Testis (tissue), 3 donors: ENCODE data around the gene POU3F1. TPM values are rescaled to one million over a fixed set of nuclear protein-coding genes. Genes with fewer than 3 reads are reported as not detected.

ENCODE experiments used
- DNase-seq: peaks from one replicate; pipeline ENCODE4 v3.0.0-alpha.2; 2019
- H3K27ac ChIP-seq, 2 donors: fragments of 200-600 bp; sonication (generic); one replicate each; pipeline ENCODE4 v1.5.1; 2019
- H3K27me3 ChIP-seq: fragments of 200-600 bp; sonication (generic); one replicate; pipeline ENCODE4 v1.5.1; 2019
- H3K36me3 ChIP-seq: fragments of 200-600 bp; sonication (generic); one replicate; pipeline ENCODE4 v1.5.1; 2017; ENCODE audit warnings: low read depth; ENCODE audit errors: missing control alignments
- H3K4me1 ChIP-seq: fragments of 200-600 bp; sonication (generic); one replicate; pipeline ENCODE4 v1.5.1; 2019
- H3K4me3 ChIP-seq, 2 donors: fragments of 200-600 bp; sonication (generic); one replicate each; pipeline ENCODE4 v1.5.1; 2017 to 2019
- H3K9me3 ChIP-seq: fragments of 200-600 bp; sonication (generic); one replicate; pipeline ENCODE4 v1.5.1; 2017
- POLR2A ChIP-seq: fragments of 450-650 bp; IDR thresholded peaks from one replicate; pipeline ENCODE4 v1.6.1; 2017; ENCODE audit warnings: antibody characterized with exemption, mild to moderate bottlenecking, moderate library complexity
- WGBS, 2 donors: methylation state at CpG; one replicate each; pipeline ENCODE4 v1.1.5; 2018; 5-methylcytosine and 5-hydroxymethylcytosine counted together
- intact Hi-C: fragments of 100-400 bp; cut with DNase I; formaldehyde crosslinking; loops from one replicate; pipeline ENCODE4 v1.15.1; 2023; ENCODE audit warnings: low total_unique reads
- polyA plus RNA-seq: library from polyadenylated mRNA; stranded (reverse); fragments of 350-450 nt; fragmentation: Illumina TruSeq; extraction: RNeasy Lipid Tissue Mini Kit (QIAGEN cat#74804); gene quantifications from one replicate; pipeline ENCODE4 v1.2.3, GENCODE V29; 2014; ENCODE audit warnings: low read depth, low replicate concordance; ENCODE audit not compliant: insufficient read depth
- total RNA-seq, 2 donors: library from RNA; depleted of rRNA; stranded (reverse); fragments of >200 nt; gene quantifications; one replicate each; pipeline ENCODE4 v1.2.3, GENCODE V29; 2016
- TF ChIP-seq, protein P1 (sequence below), 3 experiments: fragments of 450-650 bp in 2 of 3; fragments of 200-600 bp in 1 of 3; sonication (generic) in 1 of 3; IDR thresholded peaks; one replicate each; pipeline ENCODE4 v1.5.1; 2016 to 2019; ENCODE audit warnings: antibody characterized with exemption in 3 of 3, mild to moderate bottlenecking in 2 of 3, moderate library complexity in 1 of 3

The POU3F1 gene
- total and polyA plus RNA-seq, 3 donors from 2014 or later = 1.6 to 6.8 (median 6.0) TPM

DNA sequence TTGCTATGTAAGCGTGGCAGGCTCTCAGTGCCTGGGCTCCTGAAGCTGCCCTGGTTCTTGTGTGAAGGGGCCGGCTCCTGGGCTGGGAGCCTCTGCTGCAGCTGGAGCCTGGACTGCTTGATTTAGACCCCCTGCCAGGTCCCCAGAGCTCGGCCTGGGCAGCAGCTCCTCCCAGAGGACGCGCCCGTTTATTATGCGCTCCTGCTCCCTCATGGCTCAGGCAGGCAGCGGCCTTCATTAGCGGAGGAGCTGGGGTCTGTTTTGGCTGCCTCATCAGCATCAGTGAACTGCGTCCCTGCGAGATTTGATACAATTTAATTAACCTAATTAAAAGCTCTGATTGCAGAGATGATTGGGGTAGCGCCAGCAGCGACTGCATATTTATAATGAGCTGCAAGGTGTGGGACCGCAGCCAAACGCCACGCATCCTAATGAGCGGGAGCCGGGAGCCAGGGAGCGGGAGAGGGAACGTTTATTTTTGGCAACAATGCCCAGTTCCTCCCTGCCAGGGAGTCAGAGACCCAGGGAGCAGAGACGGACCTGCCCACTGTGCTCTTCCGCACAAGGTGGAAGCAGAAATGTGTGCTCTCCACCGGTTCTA is 17.4 kb downstream of the POU3F1 start:
- H3K36me3 ChIP-seq = no peaks in the 10 kb centered on the region
- peak; percentile 33 for DNase-seq
- H3K4me1 ChIP-seq = peaks cover 32% of the 10 kb centered on the region
- H3K9me3 ChIP-seq = no peaks in the 10 kb centered on the region
- 29 to 37% methylated on average over 16 to 23 of the region's 23 CpGs for WGBS, 2 donors
- H3K27me3 ChIP-seq = no peaks in the 10 kb centered on the region
- TF ChIP-seq, protein P1, sequence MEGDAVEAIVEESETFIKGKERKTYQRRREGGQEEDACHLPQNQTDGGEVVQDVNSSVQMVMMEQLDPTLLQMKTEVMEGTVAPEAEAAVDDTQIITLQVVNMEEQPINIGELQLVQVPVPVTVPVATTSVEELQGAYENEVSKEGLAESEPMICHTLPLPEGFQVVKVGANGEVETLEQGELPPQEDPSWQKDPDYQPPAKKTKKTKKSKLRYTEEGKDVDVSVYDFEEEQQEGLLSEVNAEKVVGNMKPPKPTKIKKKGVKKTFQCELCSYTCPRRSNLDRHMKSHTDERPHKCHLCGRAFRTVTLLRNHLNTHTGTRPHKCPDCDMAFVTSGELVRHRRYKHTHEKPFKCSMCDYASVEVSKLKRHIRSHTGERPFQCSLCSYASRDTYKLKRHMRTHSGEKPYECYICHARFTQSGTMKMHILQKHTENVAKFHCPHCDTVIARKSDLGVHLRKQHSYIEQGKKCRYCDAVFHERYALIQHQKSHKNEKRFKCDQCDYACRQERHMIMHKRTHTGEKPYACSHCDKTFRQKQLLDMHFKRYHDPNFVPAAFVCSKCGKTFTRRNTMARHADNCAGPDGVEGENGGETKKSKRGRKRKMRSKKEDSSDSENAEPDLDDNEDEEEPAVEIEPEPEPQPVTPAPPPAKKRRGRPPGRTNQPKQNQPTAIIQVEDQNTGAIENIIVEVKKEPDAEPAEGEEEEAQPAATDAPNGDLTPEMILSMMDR (IDR thresholded peaks at IDR 0.05) = no peak
- TF ChIP-seq POLR2A = no peak
- intact Hi-C loops = loop anchor here (5.0 kb wide), 1 partner anchor 1058 kb away; no protein-coding TSS in a partner anchor
- no peak overlapping the region for H3K4me3 ChIP-seq
- H3K27ac ChIP-seq = peak overlapping the region in 1 of 2 donors; percentile 35

DNA sequence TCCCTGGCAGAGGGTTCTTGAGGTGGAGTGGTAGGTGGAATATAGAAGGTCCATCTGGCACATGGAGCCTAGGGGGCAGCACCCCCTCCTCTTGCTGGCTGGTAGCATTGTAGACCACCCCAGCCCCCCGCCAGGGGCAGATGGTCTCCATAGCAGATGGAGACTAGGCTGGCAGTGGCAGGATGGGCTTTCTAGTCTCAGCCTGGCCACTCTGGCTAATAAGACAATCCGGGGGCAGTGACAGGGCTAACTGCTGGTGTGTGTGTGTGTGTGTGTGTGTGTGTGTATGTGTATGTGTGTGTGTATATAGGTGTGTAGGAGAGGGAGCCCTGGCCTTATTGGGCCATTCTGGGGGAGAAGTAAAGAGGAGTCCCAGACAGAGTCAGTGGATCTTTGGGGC is 17.9 kb downstream of the POU3F1 start:
- WGBS, 2 donors = 71 to 100% methylated on average over 1 to 2 of the region's 2 CpGs
- Histone ChIP-seq H3K27me3 (no peaks in the 10 kb centered on the region), H3K9me3 (no peaks in the 10 kb centered on the region), H3K36me3 (no peaks in the 10 kb centered on the region), H3K4me1 (peaks cover 32% of the 10 kb centered on the region), H3K27ac (no peak overlapping the region), H3K4me3 (no peak overlapping the region)
- TF ChIP-seq POLR2A = no peak
- TF ChIP-seq, protein P1 (IDR thresholded peaks at IDR 0.05) = no peak
- no peak for DNase-seq
- intact Hi-C loops = loop anchor here (5.0 kb wide), 1 partner anchor 1059 kb away; no protein-coding TSS in a partner anchor

DNA sequence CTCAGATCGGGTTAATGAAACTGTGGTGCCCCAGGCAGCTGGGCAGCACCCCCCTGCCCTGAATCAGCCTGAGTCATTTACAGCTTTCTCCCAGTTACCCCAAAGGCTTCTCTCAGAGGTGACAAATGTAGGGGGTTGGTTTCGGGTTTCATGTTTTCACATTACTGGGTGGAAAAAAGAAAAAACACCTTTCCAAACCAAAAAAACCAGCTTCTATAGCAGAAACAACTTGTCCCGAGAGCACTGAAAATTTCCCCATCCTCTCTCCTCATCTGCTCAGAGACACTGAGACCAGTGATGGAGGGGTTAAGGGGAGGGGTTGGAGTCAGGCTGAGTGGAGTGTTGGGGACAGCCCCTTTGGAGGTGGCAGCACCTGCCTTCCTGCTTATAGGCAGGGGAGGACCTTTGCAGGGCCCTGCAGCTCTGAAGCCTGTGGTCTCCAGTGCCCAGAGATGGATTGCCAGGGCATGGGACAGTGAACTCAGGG is 18.4 kb downstream of the POU3F1 start:
- intact Hi-C loops = loop anchor here (5.0 kb wide), 1 partner anchor 1059 kb away; no protein-coding TSS in a partner anchor
- TF ChIP-seq POLR2A = no peak
- TF ChIP-seq, protein P1 (IDR thresholded peaks at IDR 0.05) = no peak
- no peaks in the 10 kb centered on the region for H3K36me3 ChIP-seq
- no peak overlapping the region for H3K4me3 ChIP-seq
- H3K27ac ChIP-seq = no peak overlapping the region
- no peaks in the 10 kb centered on the region for H3K9me3 ChIP-seq
- 81 to 89% methylated on average over 3 of the region's 3 CpGs for WGBS, 2 donors
- H3K27me3 ChIP-seq = no peaks in the 10 kb centered on the region
- H3K4me1 ChIP-seq = peaks cover 32% of the 10 kb centered on the region
- no peak for DNase-seq

DNA sequence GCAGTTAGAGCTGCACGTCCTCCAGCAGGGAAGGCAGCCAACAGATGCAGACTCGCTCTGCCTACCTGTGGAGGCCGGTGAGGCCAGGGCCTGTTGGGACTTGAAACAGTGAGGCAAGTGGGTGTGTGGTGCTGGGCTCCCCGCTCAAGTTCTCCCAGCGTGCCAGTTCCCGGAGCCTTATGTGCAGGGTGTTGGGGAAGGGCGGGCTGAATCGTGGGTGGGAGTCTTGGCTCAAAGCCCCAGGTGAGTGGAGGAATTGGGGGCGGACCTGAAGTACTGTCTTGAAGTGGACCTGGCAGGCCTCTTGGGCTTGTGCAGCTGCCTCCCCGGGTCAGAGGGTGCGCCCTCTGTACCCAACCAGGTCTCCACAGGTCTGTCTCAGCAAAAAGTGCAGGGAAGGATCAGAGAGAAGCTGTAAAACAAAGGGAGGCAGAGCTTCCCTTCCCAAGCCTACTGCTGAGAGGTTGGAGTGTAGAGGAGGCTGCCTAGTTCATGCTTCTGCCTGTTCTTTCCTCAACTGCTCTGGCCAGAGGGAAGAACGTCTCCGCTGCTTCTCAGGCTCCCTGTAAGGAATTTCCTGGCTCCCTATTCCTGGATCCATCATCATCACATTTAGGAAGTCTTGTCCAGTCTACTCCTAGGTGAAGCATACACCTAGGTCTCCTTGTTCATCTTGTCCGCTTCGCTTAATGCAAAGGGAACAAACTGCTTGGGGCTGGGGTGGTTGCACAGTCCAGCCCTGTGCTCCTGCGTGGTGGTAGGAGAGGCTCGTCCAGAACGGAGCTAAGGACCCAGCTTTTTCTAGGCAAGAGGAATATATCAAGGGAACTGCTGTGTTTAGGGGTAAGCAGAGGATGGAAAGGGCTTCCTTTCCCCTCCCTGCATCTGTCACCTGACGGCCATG is 19.1 kb downstream of the POU3F1 start:
- DNase-seq = no peak
- no peak overlapping the region for H3K4me3 ChIP-seq
- H3K36me3 ChIP-seq = no peaks in the 10 kb centered on the region
- intact Hi-C loops = loop anchor here (5.0 kb wide), 1 partner anchor 1060 kb away; no protein-coding TSS in a partner anchor
- H3K4me1 ChIP-seq = peaks cover 32% of the 10 kb centered on the region
- H3K27ac ChIP-seq = no peak overlapping the region
- H3K27me3 ChIP-seq = no peaks in the 10 kb centered on the region
- TF ChIP-seq, protein P1 (IDR thresholded peaks at IDR 0.05) = no peak
- no peak for TF ChIP-seq POLR2A
- 85 to 89% methylated on average over 15 to 19 of the region's 19 CpGs for WGBS, 2 donors
- no peaks in the 10 kb centered on the region for H3K9me3 ChIP-seq
